ENCODE data around the gene GARIN1A.
"Not testable (repeated sequence)": the region's sequence is repeated elsewhere in the genome, so short reads cannot be mapped to it uniquely, and the experiment has no call there.

Gene GARIN1A

DNA sequence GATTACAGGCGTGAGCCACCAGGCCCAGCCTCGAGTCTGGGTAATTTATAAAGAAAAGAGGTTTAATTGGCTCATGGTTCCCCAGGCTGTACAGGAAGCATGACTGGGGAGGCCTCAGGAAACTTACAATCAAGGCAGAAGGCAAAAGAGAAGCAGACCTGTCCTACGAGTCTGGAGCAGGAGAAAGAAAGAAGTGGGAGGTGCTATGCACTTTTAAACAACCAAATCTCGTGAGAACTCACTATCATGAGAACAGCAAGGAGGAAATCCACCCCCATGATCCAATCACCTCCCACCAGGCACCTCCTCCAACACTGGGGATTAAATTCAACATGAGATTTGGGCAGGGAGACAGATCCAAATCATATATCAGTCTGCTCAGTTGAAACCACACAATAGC, 11.6 kb downstream of the GARIN1A start:
- not testable (repeated sequence) for DNase-seq (ENCODE audit: low read depth)

GRCh38 chr7:128687131-128687530, 15.0 kb downstream of the GARIN1A start:
- DNase-seq (ENCODE audit: low read depth) = no peak

DNA sequence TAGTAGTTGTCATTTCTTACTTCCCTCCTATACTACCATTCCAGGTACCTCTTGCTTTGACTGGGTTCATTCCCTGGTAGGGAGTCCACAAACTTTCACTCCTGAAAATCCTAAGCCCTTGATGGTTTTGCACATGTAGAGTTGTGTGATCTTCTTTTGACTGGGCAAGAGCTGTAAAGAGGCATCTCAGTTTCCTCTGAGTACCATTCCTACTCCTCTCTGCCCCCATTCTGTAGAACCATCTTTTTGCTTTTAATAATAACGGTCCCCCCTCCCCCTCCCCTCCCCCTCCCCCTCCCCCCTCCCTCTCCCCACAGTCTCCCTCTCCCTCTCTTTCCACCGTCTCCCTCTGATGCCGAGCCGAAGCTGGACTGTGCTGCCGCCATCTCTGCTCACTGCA, 16.4 kb downstream of the GARIN1A start:
- no peak for DNase-seq (ENCODE audit: low read depth)

- DNase-seq (ENCODE audit: low read depth) = not testable (repeated sequence)
Observed at GRCh38 chr7:128689161-128689935, 17.3 kb downstream of the GARIN1A start.

DNA sequence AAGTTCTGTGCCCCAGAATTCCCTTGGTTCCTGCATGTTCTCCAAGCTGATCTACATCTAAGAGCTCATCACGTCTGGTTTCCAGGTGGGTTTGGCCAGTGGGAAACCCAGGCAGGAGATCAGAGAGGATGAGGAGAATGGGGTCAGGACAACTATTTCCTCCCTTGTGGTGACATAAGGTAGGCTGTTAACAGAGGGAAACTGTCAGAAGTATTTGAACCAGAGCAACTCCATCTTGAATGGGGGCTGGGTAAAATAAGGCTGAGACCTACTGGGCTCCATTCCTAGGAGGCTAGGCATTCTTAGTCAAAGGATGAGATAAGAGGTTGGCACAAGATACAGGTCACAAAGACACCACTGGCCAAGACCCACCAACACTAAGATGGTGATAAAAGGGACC, 19.1 kb downstream of the GARIN1A start:
- no peak for DNase-seq (ENCODE audit: low read depth)

DNA sequence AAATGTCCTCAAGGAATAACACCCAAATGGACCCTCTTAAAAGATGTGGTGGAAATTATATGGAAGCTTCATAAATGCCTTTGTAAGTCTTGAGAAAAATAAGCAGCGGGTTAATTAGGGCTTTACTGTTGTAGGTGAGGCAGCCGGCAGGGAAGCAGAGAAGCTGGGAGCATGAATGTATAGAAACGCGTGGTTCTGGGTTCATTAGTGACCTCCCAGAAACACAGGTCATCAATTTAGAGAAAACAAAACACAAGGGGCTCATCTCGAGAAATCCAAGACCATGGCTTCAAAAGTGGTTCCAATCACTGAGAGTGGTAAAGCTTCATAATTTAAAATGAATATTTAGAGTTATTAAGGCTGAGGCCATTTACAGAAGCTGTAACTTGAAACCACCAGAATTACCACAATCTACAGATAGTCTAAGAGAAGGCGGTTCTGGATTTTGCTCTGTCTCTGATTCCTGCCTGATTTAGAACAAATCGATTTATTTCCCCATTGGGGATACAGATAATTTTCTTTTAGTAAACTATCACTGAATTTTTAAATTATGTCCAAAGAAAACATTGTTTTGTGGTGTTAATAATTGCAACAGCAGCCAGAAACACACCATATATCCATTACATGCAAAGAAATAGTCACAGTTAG, 20.7 kb downstream of the GARIN1A start:
- DNase-seq (ENCODE audit: low read depth) = no peak

DNA sequence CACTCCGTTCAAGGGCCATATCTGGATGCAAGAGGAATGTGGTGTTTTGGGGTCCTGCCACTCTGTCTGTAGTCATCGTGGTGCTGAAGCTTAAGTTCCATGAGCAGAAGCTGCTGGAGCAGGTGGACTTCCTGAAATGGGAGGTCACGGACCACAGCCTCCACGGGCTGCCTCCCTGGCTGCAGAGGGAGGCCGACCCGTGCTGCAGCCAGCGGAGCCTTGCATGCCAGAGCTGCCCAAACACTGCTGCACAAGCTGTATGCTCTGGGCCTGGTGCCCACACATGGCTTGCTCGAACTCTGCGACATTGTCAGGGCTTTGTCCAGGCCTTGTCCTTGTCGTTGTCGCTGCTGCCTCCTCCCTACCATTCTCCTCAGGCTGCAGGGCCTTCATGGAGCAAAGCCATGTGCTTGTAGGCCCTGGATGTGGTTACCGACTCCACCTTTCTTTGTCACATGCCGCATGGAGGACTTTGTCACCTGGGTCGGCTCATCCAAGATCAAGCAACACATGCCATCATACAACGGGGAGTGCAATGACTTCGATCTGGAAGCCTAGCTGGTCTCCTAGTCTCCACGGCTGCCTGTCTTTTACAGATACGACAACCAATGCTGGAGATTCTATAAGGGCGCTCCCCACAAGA, 21.4 kb downstream of the GARIN1A start:
- no peak for DNase-seq (ENCODE audit: low read depth)

GRCh38 chr7:128694738-128695137, 22.6 kb downstream of the GARIN1A start:
- no peak for DNase-seq (ENCODE audit: low read depth)

GRCh38 chr7:128697302-128697905, 25.3 kb downstream of the GARIN1A start:
- no peak for DNase-seq (ENCODE audit: low read depth)

GRCh38 chr7:128699196-128699712, 27.2 kb downstream of the GARIN1A start:
- no peak for DNase-seq (ENCODE audit: low read depth)

- no peak for DNase-seq (ENCODE audit: low read depth)
Observed at GRCh38 chr7:128699895-128700294, 27.8 kb downstream of the GARIN1A start.

DNA sequence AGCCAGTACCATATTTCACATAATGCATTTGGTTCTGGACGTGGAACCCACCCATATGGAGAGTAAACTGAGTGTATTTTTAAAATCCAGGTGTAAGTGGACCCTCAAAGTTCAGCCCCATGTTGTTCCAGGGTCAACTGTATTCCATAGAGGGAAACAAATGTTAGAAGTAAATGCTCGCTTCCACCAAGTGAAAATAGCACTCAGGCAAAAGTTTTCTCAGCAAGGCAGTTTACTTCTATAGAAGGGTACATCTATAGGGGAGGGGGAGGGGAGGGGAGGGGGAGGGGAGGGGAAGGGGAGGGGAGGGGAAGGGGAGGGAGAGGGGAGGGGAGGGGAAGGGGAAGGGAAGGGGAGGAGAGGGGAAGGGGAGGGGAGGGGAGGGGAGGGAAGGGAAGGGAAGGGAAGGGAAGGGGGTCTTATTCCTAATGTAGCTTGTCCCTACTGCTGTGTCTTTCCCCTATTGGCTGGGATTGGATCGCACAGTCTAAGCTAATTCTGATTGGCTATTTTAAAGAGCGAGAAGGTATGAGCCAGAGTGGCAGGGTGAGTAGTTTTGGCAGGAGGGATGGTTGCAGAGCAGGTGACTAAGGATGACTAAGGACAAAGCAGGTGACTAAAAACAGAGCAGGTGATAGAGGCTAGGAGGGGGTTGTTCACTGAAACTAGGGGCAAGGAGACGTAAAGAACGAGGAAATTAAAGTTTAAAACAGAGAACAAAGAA, 29.1 kb downstream of the GARIN1A start:
- no peak for DNase-seq (ENCODE audit: low read depth)

GRCh38 chr7:128703609-128704241, 31.6 kb downstream of the GARIN1A start:
- DNase-seq (ENCODE audit: low read depth) = no peak

- no peak for DNase-seq (ENCODE audit: low read depth)
Observed at GRCh38 chr7:128705891-128706333, 33.8 kb downstream of the GARIN1A start.

DNA sequence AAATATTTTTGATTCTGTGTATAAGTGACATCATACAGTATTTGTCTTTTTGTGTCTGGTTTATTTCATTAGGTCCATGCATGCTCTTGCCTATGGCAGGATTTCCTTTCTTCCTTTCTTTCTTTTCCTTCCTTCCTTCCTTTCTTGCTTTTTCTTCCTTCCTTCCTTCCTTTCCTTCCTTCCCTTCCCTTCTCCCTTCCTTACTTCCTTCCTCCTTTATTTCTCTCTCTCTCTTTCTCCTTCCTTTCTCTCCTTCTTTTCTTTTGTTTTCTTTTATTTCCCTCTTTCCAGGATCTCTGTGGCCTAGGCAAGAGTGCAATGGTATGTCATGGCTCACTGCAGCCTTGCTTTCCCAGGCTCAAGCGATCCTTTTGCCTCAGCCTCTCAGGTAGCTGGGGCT, 35.7 kb downstream of the GARIN1A start:
- DNase-seq (ENCODE audit: low read depth) = no peak

GRCh38 chr7:128708235-128708634, 36.1 kb downstream of the GARIN1A start:
- DNase-seq (ENCODE audit: low read depth) = no peak

DNA sequence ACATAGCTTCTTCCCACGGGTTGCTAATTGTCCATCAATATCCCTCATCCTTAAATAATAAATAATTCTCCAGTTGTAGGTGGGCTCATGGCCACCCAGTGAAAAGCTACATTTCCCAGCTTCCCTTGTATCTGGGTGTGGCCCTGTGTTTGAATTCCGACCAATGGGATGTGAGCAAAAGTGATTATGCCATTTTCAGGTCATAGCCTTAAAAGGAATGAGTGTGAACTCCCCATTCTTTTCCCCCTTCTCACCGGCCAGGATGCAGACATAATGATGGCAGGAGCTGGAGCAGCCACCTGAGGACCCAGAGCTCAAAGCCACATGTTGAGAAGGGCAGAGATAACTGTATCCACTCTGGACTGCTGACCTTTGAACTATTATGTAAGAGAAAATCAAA, 36.7 kb downstream of the GARIN1A start:
- no peak for DNase-seq (ENCODE audit: low read depth)

DNA sequence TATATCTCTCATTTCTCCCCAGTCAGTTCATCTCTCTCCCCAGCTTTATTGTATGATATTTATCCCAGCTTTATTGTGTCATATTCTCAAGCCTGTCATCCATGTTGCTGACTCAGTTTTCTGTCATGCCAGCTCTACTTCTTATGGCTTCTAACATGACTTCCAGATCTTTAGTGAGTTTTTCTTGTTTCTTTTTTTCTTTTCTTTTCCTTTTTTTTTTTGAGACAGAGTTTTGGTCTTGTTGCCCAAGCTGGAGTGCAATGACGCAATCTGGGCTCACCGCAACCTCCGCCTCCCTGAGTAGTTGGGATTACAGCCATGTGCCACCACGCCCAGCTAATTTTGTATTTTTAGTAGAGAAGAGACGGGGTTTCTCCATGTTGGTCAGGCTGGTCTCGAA, 38.4 kb downstream of the GARIN1A start:
- DNase-seq (ENCODE audit: low read depth) = no peak

- DNase-seq (ENCODE audit: low read depth) = no peak
Observed at GRCh38 chr7:128713794-128714193, 41.7 kb downstream of the GARIN1A start.

DNA sequence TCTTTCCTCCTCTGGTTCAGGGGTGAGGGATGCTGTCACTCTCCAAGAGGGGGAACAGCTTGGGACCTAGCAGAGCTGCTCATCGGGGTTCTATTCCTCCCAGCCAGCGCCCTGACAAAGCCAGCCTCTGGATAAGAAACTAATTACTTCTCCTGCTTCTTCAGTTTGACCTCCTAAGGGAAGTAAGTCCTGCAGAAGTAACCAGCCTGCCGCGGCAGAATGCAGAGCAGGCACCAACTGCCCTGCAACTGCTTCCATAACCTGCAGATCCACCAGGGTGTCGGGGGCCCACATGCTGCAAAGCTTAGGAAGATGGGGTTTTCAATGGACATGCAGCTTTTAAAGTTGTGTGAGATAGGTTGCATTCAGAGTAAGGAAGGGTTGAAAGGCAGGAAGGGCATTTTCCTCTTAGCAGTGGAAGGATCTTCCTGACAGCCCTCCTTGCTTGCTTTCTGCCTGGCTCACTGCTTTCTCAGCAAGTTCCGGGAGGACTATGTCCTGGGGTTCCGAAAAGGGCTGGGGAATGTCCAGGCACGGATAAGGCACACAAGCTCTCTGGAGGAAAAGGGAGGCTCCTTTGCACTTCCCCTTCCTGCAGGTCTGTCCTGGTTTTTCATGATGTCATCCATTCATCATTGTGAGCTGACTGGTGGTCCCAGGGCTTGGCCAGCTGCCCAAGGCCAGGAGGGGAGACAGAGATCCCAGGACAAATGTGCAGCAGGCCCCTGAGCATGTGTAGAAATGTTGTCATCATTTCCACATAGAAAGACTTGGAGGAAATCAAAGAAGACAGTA, 42.8 kb downstream of the GARIN1A start:
- no peak for DNase-seq (ENCODE audit: low read depth)

Data from T-helper 22 cell (primary cell).